ENCODE results near the gene AFDN. TPM values are rescaled to one million over a fixed set of nuclear protein-coding genes. Genes with fewer than 3 reads are reported as not detected.

The AFDN gene
- total and polyA plus RNA-seq, 2 experiments from 2014 or later: 130 to 198 TPM

DNA sequence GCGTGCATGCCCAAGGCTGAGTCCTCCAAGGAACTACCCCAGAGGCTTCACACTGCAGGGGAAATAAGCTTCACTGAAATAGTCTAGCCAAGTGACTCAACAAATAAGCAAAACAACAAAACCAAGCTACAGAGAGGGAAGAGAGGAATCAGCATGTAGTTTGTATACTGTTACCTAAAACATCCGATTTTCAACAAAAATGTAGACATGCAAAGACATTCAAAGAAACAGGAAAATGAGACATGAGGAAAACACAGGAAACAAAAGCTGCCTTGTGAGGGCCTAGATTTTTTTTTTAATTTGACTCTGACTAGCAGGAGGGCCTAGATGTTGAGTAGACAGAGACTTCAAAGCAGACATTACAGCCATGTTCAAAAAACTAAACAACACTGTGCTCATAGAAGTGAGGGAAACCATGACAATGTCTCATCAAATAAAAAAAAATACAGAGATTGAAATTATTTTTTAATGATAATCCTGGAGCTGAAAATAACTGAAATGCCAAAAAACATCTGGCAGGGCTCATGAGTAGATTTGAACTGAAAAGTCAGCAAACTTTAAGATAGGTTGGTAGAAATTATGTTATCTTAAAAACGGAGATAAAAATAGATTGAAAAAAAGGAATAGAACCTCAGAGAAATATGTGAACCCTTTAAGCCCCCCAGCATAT lies 154.3 kb downstream of the AFDN start:
- Histone ChIP-seq H3K4me3 (no peak overlapping the region), H3K27ac (no peak overlapping the region), H3K4me1 (ENCODE audit: insufficient read depth) (no peaks in the 10 kb centered on the region), H3K27me3 (no peaks in the 10 kb centered on the region), H4K20me1 (ENCODE audit: insufficient read depth, poor library complexity, severe bottlenecking) (no peaks in the 10 kb centered on the region), H2AFZ (no peak overlapping the region), H3K9me3 (ENCODE audit: low read depth) (no peaks in the 10 kb centered on the region), H3K9me2 (replicated peaks; ENCODE audit: insufficient read depth) (no peaks in the 10 kb centered on the region), H3K4me2 (no peak overlapping the region), H3K36me3 (replicated peaks; ENCODE audit: insufficient read depth, low read depth) (no peaks in the 10 kb centered on the region), H3K79me2 (no peaks in the 10 kb centered on the region)
- 80% methylated on average over 3 of the region's 3 CpGs for WGBS (ENCODE audit: low lambda C conversion rate, missing lambda C conversion rate)
- TF ChIP-seq EZH2phosphoT487 (IDR thresholded peaks at IDR 0.05; ENCODE audit: low read depth, severe bottlenecking, unreplicated experiment) (no peak), CTCF (IDR thresholded peaks at IDR 0.05; ENCODE audit: poor library complexity) (no peak), EZH2 (IDR thresholded peaks at IDR 0.05; ENCODE audit: borderline replicate concordance) (no peak)
- no peak for DNase-seq (ENCODE audit: low spot score)

- H3K9me2 ChIP-seq (replicated peaks; ENCODE audit: insufficient read depth): no peaks in the 10 kb centered on the region
- H3K4me3 ChIP-seq: no peak overlapping the region
- H3K27me3 ChIP-seq: no peaks in the 10 kb centered on the region
- 85% methylated on average over 7 of the region's 7 CpGs for WGBS (ENCODE audit: low lambda C conversion rate, missing lambda C conversion rate)
- H3K4me2 ChIP-seq: no peak overlapping the region
- no peaks in the 10 kb centered on the region for H3K9me3 ChIP-seq (ENCODE audit: low read depth)
- H4K20me1 ChIP-seq (ENCODE audit: insufficient read depth, poor library complexity, severe bottlenecking): no peaks in the 10 kb centered on the region
- no peaks in the 10 kb centered on the region for H3K4me1 ChIP-seq (ENCODE audit: insufficient read depth)
- TF ChIP-seq EZH2 (IDR thresholded peaks at IDR 0.05; ENCODE audit: borderline replicate concordance) (no peak), CTCF (IDR thresholded peaks at IDR 0.05; ENCODE audit: poor library complexity) (no peak), EZH2phosphoT487 (IDR thresholded peaks at IDR 0.05; ENCODE audit: low read depth, severe bottlenecking, unreplicated experiment) (no peak)
- DNase-seq (ENCODE audit: low spot score): no peak
- H3K79me2 ChIP-seq: no peaks in the 10 kb centered on the region
- H2AFZ ChIP-seq: no peak overlapping the region
- H3K27ac ChIP-seq: no peak overlapping the region
- no peaks in the 10 kb centered on the region for H3K36me3 ChIP-seq (replicated peaks; ENCODE audit: insufficient read depth, low read depth)
Measured at GRCh38 chr6:167981916-167982462, 155.3 kb downstream of the AFDN start.

- Histone ChIP-seq H3K79me2 (no peaks in the 10 kb centered on the region), H3K4me2 (no peak overlapping the region), H3K9me3 (ENCODE audit: low read depth) (no peaks in the 10 kb centered on the region), H2AFZ (no peak overlapping the region), H4K20me1 (ENCODE audit: insufficient read depth, poor library complexity, severe bottlenecking) (no peaks in the 10 kb centered on the region), H3K4me1 (ENCODE audit: insufficient read depth) (no peaks in the 10 kb centered on the region), H3K36me3 (replicated peaks; ENCODE audit: insufficient read depth, low read depth) (no peaks in the 10 kb centered on the region), H3K27ac (no peak overlapping the region), H3K9me2 (replicated peaks; ENCODE audit: insufficient read depth) (no peaks in the 10 kb centered on the region), H3K4me3 (no peak overlapping the region), H3K27me3 (no peaks in the 10 kb centered on the region)
- 90% methylated on average over 11 of the region's 11 CpGs for WGBS (ENCODE audit: low lambda C conversion rate, missing lambda C conversion rate)
- no peak for DNase-seq (ENCODE audit: low spot score)
- TF ChIP-seq EZH2phosphoT487 (IDR thresholded peaks at IDR 0.05; ENCODE audit: low read depth, severe bottlenecking, unreplicated experiment) (no peak), CTCF (IDR thresholded peaks at IDR 0.05; ENCODE audit: poor library complexity) (no peak), EZH2 (IDR thresholded peaks at IDR 0.05; ENCODE audit: borderline replicate concordance) (no peak)
Measured at GRCh38 chr6:167984144-167984719, 157.5 kb downstream of the AFDN start.
